ENCODE measurements around the gene DPP10.

DNA sequence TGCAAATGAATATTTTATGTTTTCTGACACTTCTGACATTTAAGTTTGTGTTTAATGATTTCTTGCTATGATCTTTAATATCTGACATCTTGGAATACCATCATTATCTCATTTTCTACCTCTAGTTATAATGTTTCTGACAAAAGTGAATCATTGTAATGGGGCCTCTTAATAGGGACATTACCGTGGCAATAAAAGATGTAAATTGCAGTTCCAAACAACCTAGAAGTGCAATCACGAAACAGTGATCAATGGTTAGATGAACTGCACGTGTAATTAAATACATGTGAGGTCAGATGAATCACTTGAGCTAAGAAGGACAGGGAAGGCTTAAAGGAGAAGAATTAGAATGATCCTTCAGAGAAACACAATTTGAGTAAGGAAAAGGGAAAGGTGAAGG lies 1078.3 kb downstream of the DPP10 start:
- TF ChIP-seq, protein P1, sequence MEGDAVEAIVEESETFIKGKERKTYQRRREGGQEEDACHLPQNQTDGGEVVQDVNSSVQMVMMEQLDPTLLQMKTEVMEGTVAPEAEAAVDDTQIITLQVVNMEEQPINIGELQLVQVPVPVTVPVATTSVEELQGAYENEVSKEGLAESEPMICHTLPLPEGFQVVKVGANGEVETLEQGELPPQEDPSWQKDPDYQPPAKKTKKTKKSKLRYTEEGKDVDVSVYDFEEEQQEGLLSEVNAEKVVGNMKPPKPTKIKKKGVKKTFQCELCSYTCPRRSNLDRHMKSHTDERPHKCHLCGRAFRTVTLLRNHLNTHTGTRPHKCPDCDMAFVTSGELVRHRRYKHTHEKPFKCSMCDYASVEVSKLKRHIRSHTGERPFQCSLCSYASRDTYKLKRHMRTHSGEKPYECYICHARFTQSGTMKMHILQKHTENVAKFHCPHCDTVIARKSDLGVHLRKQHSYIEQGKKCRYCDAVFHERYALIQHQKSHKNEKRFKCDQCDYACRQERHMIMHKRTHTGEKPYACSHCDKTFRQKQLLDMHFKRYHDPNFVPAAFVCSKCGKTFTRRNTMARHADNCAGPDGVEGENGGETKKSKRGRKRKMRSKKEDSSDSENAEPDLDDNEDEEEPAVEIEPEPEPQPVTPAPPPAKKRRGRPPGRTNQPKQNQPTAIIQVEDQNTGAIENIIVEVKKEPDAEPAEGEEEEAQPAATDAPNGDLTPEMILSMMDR (conservative IDR thresholded peaks at IDR 0.05; ENCODE audit: low read length) = no peak
- no peak for TF ChIP-seq EZH2phosphoT487 (IDR thresholded peaks at IDR 0.05; ENCODE audit: borderline replicate concordance)
